Common myeloid progenitor, CD34-positive (primary cell): ENCODE results near the gene FAM78B.

Source experiments
- CTCF ChIA-PET: fragments of 350-600 bp; sonication (Branson Sonifier 250); formaldehyde crosslinking; loops from one replicate; lab custom pipeline; 2021; ENCODE audit warnings: antibody characterized with exemption; lab: Charles Lee
- POLR2A ChIA-PET: fragments of 350-600 bp; sonication (Branson Sonifier 250); formaldehyde crosslinking; loops from one replicate; lab custom pipeline; 2021; ENCODE audit warnings: antibody characterized with exemption; lab: Charles Lee
- DNase-seq, 3 donors: peaks; one replicate each; pipeline versions ENCODE4 v3.0.0 to v3.0.0-alpha.2; 2013
- H3K27ac ChIP-seq, 2 experiments: 1 replicate in 1 of 2; 2 replicates in 1 of 2; pipeline ENCODE4 v1.7.0; 2013; ENCODE audit warnings: inconsistent platforms in 2 of 2, low read length in 2 of 2, mild to moderate bottlenecking in 2 of 2, low read depth in 1 of 2, moderate library complexity in 1 of 2; ENCODE audit not compliant: severe bottlenecking in 2 of 2, insufficient read depth in 1 of 2, poor library complexity in 1 of 2
- H3K27me3 ChIP-seq, 5 experiments: replicated peaks in 2 of 5; 1 replicate in 3 of 5; 2 replicates in 2 of 5; pipeline versions ENCODE4 v1.6.1 to v1.7.0; 2013; ENCODE audit warnings: low read length in 4 of 5, mild to moderate bottlenecking in 2 of 5, moderate library complexity in 2 of 5, inconsistent platforms in 1 of 5; ENCODE audit not compliant: insufficient read depth in 5 of 5, control insufficient read depth in 4 of 5
- H3K36me3 ChIP-seq, 4 experiments: 1 replicate in 2 of 4; 2 replicates in 2 of 4; pipeline versions ENCODE4 v1.6.1 to v1.7.0; 2013; ENCODE audit warnings: low read length in 3 of 4, control low read depth in 1 of 4, mild to moderate bottlenecking in 1 of 4; ENCODE audit not compliant: control insufficient read depth in 4 of 4, insufficient read depth in 4 of 4
- H3K4me1 ChIP-seq, 4 experiments: 1 replicate in 3 of 4; 2 replicates in 1 of 4; pipeline versions ENCODE4 v1.6.1 to v1.7.1; 2013; ENCODE audit warnings: low read length in 3 of 4, mild to moderate bottlenecking in 3 of 4, control low read depth in 1 of 4, inconsistent platforms in 1 of 4, moderate library complexity in 1 of 4; ENCODE audit not compliant: control insufficient read depth in 4 of 4, insufficient read depth in 4 of 4; ENCODE audit errors: control extremely low read depth in 1 of 4
- H3K4me3 ChIP-seq, 7 experiments: 1 replicate in 4 of 7; 2 replicates in 3 of 7; pipeline versions ENCODE4 v1.5.1 to v1.7.0; 2013; ENCODE audit warnings: mild to moderate bottlenecking in 7 of 7, low read length in 6 of 7, moderate library complexity in 6 of 7, inconsistent platforms in 2 of 7, low read depth in 2 of 7, control low read depth in 1 of 7; ENCODE audit not compliant: insufficient read depth in 4 of 7, control insufficient read depth in 1 of 7; ENCODE audit errors: extremely low read depth in 1 of 7
- H3K9me3 ChIP-seq, 5 experiments: 1 replicate in 4 of 5; 2 replicates in 1 of 5; pipeline versions ENCODE4 v1.6.1 to v1.7.1; 2013; ENCODE audit warnings: low read length in 4 of 5, mild to moderate bottlenecking in 2 of 5, inconsistent platforms in 1 of 5, low read depth in 1 of 5, moderate library complexity in 1 of 5; ENCODE audit not compliant: control insufficient read depth in 4 of 5, insufficient read depth in 2 of 5; ENCODE audit errors: control extremely low read depth in 1 of 5
- WGBS: methylation state at CpG from one replicate; pipeline ENCODE4 v1.1.5; 2013; ENCODE audit not compliant: insufficient coverage; 5-methylcytosine and 5-hydroxymethylcytosine counted together

Gene FAM78B

GRCh38 chr1:166088572-166088955, 78.2 kb downstream of the FAM78B start:
- no peak overlapping the region for H3K4me3 ChIP-seq
- H3K27me3 ChIP-seq, result no peaks in the 10 kb centered on the region
- DNase-seq, result no peak
- H3K9me3 ChIP-seq, result no peaks in the 10 kb centered on the region
- H3K27ac ChIP-seq, result no peak overlapping the region
- WGBS, result 100% methylated on average over 2 of the region's 4 CpGs
- H3K36me3 ChIP-seq, result no peaks in the 10 kb centered on the region
- POLR2A ChIA-PET, result no interaction called here
- peaks cover 0 to 5% (median 0%) of the 10 kb centered on the region in 4 experiments for H3K4me1 ChIP-seq
- CTCF ChIA-PET, result no interaction called here

- H3K4me1 ChIP-seq, result peaks cover 0 to 5% (median 0%) of the 10 kb centered on the region in 4 experiments
- no peak for DNase-seq
- ChIA-PET CTCF (no interaction called here), POLR2A (no interaction called here)
- WGBS, result 99% methylated on average over 8 of the region's 8 CpGs
- H3K27ac ChIP-seq, result no peak overlapping the region
- no peaks in the 10 kb centered on the region for H3K36me3 ChIP-seq
- no peak overlapping the region for H3K4me3 ChIP-seq
- no peaks in the 10 kb centered on the region for H3K27me3 ChIP-seq
- no peaks in the 10 kb centered on the region for H3K9me3 ChIP-seq
Observed at GRCh38 chr1:166087734-166088571, 78.8 kb downstream of the FAM78B start.

- ChIA-PET CTCF (no interaction called here), POLR2A (no interaction called here)
- no peaks in the 10 kb centered on the region for H3K36me3 ChIP-seq
- no peaks in the 10 kb centered on the region for H3K9me3 ChIP-seq
- no peaks in the 10 kb centered on the region for H3K27me3 ChIP-seq
- no peak overlapping the region for H3K4me3 ChIP-seq
- no peak overlapping the region for H3K27ac ChIP-seq
- DNase-seq, result no peak
- WGBS, result 76% methylated on average over 3 of the region's 6 CpGs
- peaks cover 0 to 8% (median 2%) of the 10 kb centered on the region in 4 experiments for H3K4me1 ChIP-seq
Observed at GRCh38 chr1:166086113-166086883, 80.5 kb downstream of the FAM78B start.

- Histone ChIP-seq H3K27ac (no peak overlapping the region), H3K4me3 (no peak overlapping the region), H3K9me3 (no peaks in the 10 kb centered on the region), H3K4me1 (peaks cover 0 to 16% (median 7%) of the 10 kb centered on the region in 4 experiments), H3K27me3 (no peaks in the 10 kb centered on the region), H3K36me3 (no peaks in the 10 kb centered on the region)
- ChIA-PET POLR2A (no interaction called here), CTCF (interaction anchor here (1.0 kb wide), 1 partner anchor 11 kb away, joined by 3 read pairs; no protein-coding TSS in a partner anchor)
- 100% methylated on average over 2 of the region's 3 CpGs for WGBS
- no peak for DNase-seq
Observed at GRCh38 chr1:166084613-166085012, 82.2 kb downstream of the FAM78B start.

GRCh38 chr1:166083887-166084286, 82.9 kb downstream of the FAM78B start:
- Histone ChIP-seq H3K27ac (no peak overlapping the region), H3K27me3 (no peaks in the 10 kb centered on the region), H3K36me3 (no peaks in the 10 kb centered on the region), H3K4me1 (peaks cover 0 to 16% (median 7%) of the 10 kb centered on the region in 4 experiments), H3K4me3 (no peak overlapping the region), H3K9me3 (no peaks in the 10 kb centered on the region)
- 50% methylated on average over 2 of the region's 2 CpGs for WGBS
- ChIA-PET POLR2A (no interaction called here), CTCF (interaction anchor here (1.0 kb wide), 2 partner anchors 8 to 12 kb away, joined by 3 read pairs; no protein-coding TSS in a partner anchor)
- no peak for DNase-seq

- WGBS, result 100% methylated on average over 5 of the region's 5 CpGs
- CTCF ChIA-PET, result no interaction called here
Observed at GRCh38 chr1:166082601-166083000, 84.2 kb downstream of the FAM78B start.

More at GRCh38 chr1:166082601-166083000, 84.2 kb downstream of the FAM78B start:
- Histone ChIP-seq H3K27me3 (no peaks in the 10 kb centered on the region), H3K4me3 (no peak overlapping the region), H3K27ac (no peak overlapping the region), H3K4me1 (peaks cover 0 to 16% (median 7%) of the 10 kb centered on the region in 4 experiments), H3K9me3 (no peaks in the 10 kb centered on the region), H3K36me3 (no peaks in the 10 kb centered on the region)
- DNase-seq, result no peak
- POLR2A ChIA-PET, result no interaction called here
